Sigmoid colon (tissue), 7 donors: ENCODE data around the gene BOC. TPM values are rescaled to one million over a fixed set of nuclear protein-coding genes. Genes with fewer than 3 reads are reported as not detected.

Source experiments
- DNase-seq: peaks from one replicate; pipeline ENCODE4 v3.0.0-alpha.2; 2019
- H3K27ac ChIP-seq, 4 donors: fragments of 200-600 bp; sonication (generic); one replicate each; pipeline ENCODE4 v1.5.1; 2016 to 2019; ENCODE audit warnings: mild to moderate bottlenecking in 1 of 4
- H3K27me3 ChIP-seq, 3 donors: fragments of 200-600 bp; sonication (generic); one replicate each; pipeline ENCODE4 v1.5.1; 2019; ENCODE audit warnings: mild to moderate bottlenecking in 1 of 3
- H3K36me3 ChIP-seq, 4 donors: fragments of 200-600 bp; sonication (generic); one replicate each; pipeline ENCODE4 v1.5.1; 2016 to 2019
- H3K4me1 ChIP-seq, 4 donors: fragments of 200-600 bp; sonication (generic); one replicate each; pipeline ENCODE4 v1.5.1; 2017 to 2019
- H3K4me3 ChIP-seq, 4 donors: fragments of 200-600 bp; sonication (generic); one replicate each; pipeline ENCODE4 v1.5.1; 2017 to 2019; ENCODE audit warnings: mild to moderate bottlenecking in 2 of 4, moderate library complexity in 1 of 4
- H3K9me3 ChIP-seq, 4 donors: fragments of 200-600 bp in 3 of 4; sonication (generic) in 3 of 4; one replicate each; pipeline versions ENCODE4 v1.5.1 to v1.6.1; 2013 to 2019
- EP300 ChIP-seq, 4 donors: sonication (generic); formaldehyde crosslinking; IDR thresholded peaks; one replicate each; pipeline ENCODE4 v1.6.1; 2017; ENCODE audit warnings: antibody characterized with exemption in 4 of 4
- POLR2A ChIP-seq, 2 donors: fragments of 450-650 bp; IDR thresholded peaks; one replicate each; pipeline ENCODE4 v1.6.1; 2016; ENCODE audit warnings: antibody characterized with exemption in 2 of 2, mild to moderate bottlenecking in 2 of 2, moderate library complexity in 2 of 2
- POLR2AphosphoS5 ChIP-seq, 4 donors: sonication (generic); formaldehyde crosslinking; IDR thresholded peaks; one replicate each; pipeline ENCODE4 v1.6.1; 2017; ENCODE audit warnings: antibody characterized with exemption in 4 of 4
- WGBS, 2 donors: extraction: QIAGEN DNeasy Blood & Tissue Kit; methylation state at CpG; one replicate each; pipeline ENCODE4 v1.1.7; 2013; 5-methylcytosine and 5-hydroxymethylcytosine counted together
- intact Hi-C: fragments of 100-400 bp; cut with DNase I; formaldehyde crosslinking; loops from one replicate; pipeline ENCODE4 v1.15.1; 2023
- polyA plus RNA-seq, 3 donors: library from polyadenylated mRNA; stranded (reverse); fragments of 200-250 nt; gene quantifications; one replicate each; pipeline ENCODE4 v1.2.3, GENCODE V29; 2013
- total RNA-seq, 4 donors: library from RNA; depleted of rRNA; stranded (reverse); fragments of >200 nt; gene quantifications; one replicate each; pipeline ENCODE4 v1.1.0, GENCODE V29; 2016
- TF ChIP-seq, protein P1 (sequence below), 4 experiments: fragments of 450-650 bp in 3 of 4; fragments of 200-600 bp in 1 of 4; IDR thresholded peaks; one replicate each; pipeline ENCODE4 v1.5.1; 2016 to 2019; ENCODE audit warnings: antibody characterized with exemption in 4 of 4, mild to moderate bottlenecking in 3 of 4, moderate library complexity in 2 of 4
- donor health status: healthy with polysubstance abuse.
- donor health status: Bipolar disorder and iron deficiency.
- donor health status: healthy.

BOC gene, protein sequence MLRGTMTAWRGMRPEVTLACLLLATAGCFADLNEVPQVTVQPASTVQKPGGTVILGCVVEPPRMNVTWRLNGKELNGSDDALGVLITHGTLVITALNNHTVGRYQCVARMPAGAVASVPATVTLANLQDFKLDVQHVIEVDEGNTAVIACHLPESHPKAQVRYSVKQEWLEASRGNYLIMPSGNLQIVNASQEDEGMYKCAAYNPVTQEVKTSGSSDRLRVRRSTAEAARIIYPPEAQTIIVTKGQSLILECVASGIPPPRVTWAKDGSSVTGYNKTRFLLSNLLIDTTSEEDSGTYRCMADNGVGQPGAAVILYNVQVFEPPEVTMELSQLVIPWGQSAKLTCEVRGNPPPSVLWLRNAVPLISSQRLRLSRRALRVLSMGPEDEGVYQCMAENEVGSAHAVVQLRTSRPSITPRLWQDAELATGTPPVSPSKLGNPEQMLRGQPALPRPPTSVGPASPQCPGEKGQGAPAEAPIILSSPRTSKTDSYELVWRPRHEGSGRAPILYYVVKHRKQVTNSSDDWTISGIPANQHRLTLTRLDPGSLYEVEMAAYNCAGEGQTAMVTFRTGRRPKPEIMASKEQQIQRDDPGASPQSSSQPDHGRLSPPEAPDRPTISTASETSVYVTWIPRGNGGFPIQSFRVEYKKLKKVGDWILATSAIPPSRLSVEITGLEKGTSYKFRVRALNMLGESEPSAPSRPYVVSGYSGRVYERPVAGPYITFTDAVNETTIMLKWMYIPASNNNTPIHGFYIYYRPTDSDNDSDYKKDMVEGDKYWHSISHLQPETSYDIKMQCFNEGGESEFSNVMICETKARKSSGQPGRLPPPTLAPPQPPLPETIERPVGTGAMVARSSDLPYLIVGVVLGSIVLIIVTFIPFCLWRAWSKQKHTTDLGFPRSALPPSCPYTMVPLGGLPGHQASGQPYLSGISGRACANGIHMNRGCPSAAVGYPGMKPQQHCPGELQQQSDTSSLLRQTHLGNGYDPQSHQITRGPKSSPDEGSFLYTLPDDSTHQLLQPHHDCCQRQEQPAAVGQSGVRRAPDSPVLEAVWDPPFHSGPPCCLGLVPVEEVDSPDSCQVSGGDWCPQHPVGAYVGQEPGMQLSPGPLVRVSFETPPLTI
- total RNA-seq (100 to 1,000 TPM in 2 of 4 donors, 10 to 100 TPM in 2; 80.3 to 122 (median 103) TPM), polyA plus RNA-seq (10 to 100 TPM in 1 of 3 donors, 1 to 10 TPM in 2; 1.6 to 10.6 (median 4.2) TPM)

DNA sequence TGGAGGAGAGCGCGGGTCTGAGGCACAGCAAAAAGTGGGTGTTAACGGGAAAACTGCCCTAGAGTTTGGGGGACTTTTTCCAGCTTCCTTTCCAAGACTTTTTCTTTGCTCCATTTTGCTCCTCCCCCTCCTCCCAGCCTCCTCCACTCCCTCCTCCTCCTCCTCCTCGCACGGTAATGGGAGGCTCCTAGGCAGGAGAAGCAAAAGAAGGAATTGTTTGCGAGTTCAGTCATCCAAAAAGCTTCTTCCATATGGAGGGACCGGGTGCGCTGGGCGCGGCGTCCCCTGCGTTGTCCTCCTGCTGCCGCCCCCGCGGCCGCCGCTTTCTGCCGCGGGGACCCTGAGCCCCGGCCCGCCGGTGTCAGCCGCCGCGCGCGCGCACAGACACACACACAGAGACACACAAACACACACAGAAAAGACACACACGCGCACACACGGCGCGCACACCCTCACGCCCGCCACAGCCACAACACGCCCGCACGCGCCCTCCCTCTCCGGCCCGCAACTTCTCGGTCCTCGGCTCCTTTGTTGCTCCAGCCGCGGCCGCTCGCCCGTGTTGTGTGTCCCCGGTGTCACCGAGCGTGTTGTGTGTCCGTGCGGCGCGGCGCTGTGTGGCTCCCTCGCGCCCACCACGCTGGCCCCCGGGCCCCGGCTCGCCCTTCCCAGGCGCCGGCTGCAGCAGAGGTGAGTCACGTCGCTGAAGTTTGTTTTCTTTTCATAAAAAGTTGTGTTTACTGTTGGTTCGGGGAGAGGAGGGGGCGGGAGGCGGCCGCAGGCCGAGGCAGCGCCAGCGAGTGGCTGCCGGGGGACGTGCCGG, at the start of gene BOC:
BOC (plus strand) TSS at position 228 of the 820 bp plus-strand sequence. CDS start 38,246 bp downstream, outside the sequence.
- no peak for TF ChIP-seq EP300 (IDR thresholded peaks at IDR 0.05)
- TF ChIP-seq POLR2AphosphoS5 (IDR thresholded peaks at IDR 0.05): peak; percentile 59 to 71 (median 64)
- TF ChIP-seq POLR2A (IDR thresholded peaks at IDR 0.05): no peak
- TF ChIP-seq, protein P1, sequence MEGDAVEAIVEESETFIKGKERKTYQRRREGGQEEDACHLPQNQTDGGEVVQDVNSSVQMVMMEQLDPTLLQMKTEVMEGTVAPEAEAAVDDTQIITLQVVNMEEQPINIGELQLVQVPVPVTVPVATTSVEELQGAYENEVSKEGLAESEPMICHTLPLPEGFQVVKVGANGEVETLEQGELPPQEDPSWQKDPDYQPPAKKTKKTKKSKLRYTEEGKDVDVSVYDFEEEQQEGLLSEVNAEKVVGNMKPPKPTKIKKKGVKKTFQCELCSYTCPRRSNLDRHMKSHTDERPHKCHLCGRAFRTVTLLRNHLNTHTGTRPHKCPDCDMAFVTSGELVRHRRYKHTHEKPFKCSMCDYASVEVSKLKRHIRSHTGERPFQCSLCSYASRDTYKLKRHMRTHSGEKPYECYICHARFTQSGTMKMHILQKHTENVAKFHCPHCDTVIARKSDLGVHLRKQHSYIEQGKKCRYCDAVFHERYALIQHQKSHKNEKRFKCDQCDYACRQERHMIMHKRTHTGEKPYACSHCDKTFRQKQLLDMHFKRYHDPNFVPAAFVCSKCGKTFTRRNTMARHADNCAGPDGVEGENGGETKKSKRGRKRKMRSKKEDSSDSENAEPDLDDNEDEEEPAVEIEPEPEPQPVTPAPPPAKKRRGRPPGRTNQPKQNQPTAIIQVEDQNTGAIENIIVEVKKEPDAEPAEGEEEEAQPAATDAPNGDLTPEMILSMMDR (IDR thresholded peaks at IDR 0.05): no peak
- H3K4me3 ChIP-seq: peak within 1 kb of the TSS; percentile 73 to 97 (median 91)
- no peaks in the 10 kb centered on the region for H3K9me3 ChIP-seq
- H3K4me1 ChIP-seq: peaks cover 0 to 53% (median 25%) of the 10 kb centered on the region in 4 donors
- peak; percentile 77 for DNase-seq
- intact Hi-C loops: loop anchor here (2.0 to 5.0 kb wide), 4 partner anchors 63 to 306 kb away; partner anchors contain the start of gene SPICE1
- WGBS, 2 donors: 1% methylated on average over 76 of the region's 76 CpGs
- H3K27me3 ChIP-seq: no peaks in the 10 kb centered on the region
- peak within 1 kb of the TSS; percentile 95 to 97 (median 96) for H3K27ac ChIP-seq
- peaks cover 0 to 7% (median under 1%) of the 10 kb centered on the region in 4 donors for H3K36me3 ChIP-seq

DNA sequence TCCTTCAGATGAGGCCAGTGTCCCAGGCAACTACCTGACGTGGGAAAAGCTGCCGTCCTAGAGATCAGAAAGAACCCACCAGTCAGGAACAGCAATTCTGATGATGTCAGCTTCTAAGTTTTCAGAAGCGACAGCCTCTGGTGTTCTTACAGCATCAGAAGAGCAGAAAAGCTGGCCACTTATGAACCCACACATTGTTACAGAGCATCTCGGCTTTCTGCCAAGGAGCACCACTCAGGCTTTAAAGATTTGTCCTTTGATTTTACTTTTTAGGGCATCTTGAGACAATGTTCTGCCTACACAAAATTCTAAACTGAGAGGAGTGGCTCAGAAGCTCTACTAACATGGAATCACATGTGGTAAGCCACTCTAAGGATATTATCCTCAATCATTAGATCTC, 49.7 kb upstream of the BOC start:
- H3K4me1 ChIP-seq: peaks cover 0 to 28% (median 22%) of the 10 kb centered on the region in 4 donors
- H3K27ac ChIP-seq: no peak overlapping the region
- no peaks in the 10 kb centered on the region for H3K9me3 ChIP-seq
- intact Hi-C loops: no loop called here
- 88 to 91% methylated on average over 4 of the region's 4 CpGs for WGBS, 2 donors
- H3K27me3 ChIP-seq: no peaks in the 10 kb centered on the region
- H3K36me3 ChIP-seq: no peaks in the 10 kb centered on the region
- no peak overlapping the region for H3K4me3 ChIP-seq
- TF ChIP-seq POLR2A (IDR thresholded peaks at IDR 0.05) (no peak), POLR2AphosphoS5 (IDR thresholded peaks at IDR 0.05) (no peak), EP300 (IDR thresholded peaks at IDR 0.05) (no peak)
- TF ChIP-seq, protein P1 (IDR thresholded peaks at IDR 0.05): no peak
- no peak for DNase-seq

DNA sequence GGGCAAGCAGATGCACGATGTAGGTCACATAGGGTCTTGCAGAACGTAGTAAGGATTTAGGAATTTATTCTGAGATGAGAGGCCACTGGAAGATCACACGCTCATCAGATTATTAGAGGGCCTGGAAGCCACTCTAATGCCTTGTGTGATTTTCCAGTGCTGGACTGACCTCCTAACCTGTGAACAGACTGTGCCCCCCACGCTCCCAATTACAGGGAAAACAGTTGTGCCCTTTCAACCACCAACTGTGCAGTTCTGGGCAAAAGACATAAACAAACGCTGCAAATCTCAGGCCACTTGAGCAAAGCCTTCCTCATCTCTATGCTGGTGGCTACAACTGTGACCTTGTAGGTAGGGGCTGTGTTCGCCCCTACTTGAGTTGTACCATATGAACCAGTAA, 48.2 kb upstream of the BOC start:
- WGBS, 2 donors: 91 to 92% methylated on average over 6 of the region's 6 CpGs
- Histone ChIP-seq H3K36me3 (no peaks in the 10 kb centered on the region), H3K27me3 (no peaks in the 10 kb centered on the region), H3K9me3 (no peaks in the 10 kb centered on the region), H3K27ac (no peak overlapping the region), H3K4me1 (peaks cover 0 to 30% (median 24%) of the 10 kb centered on the region in 4 donors), H3K4me3 (no peak overlapping the region)
- TF ChIP-seq EP300 (IDR thresholded peaks at IDR 0.05) (no peak), POLR2AphosphoS5 (IDR thresholded peaks at IDR 0.05) (no peak), POLR2A (IDR thresholded peaks at IDR 0.05) (no peak)
- TF ChIP-seq, protein P1 (IDR thresholded peaks at IDR 0.05): no peak
- intact Hi-C loops: no loop called here
- no peak for DNase-seq

DNA sequence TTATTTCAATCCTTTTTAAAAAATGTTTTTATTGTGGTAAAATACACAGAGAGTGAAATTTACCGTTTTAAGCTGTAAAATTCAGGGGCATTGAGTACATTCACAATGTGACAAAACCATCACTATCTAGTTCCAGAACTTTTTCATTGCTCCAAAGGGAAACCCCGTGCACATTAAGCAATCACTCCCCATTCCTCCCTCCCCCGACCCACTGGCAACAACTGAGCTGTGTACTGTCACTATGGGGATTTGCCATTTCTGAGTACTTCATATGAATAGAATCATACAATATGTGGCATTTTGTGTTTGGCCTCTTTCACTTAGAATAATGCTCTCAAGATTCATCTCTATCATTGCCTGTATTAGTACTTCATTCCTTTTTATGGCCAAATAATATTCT, 45.5 kb upstream of the BOC start:
- TF ChIP-seq POLR2AphosphoS5 (IDR thresholded peaks at IDR 0.05) (peak in 1 of 4 donors; percentile 10), EP300 (IDR thresholded peaks at IDR 0.05) (no peak)
- DNase-seq: no peak
- intact Hi-C loops: no loop called here
- Histone ChIP-seq H3K27ac (peak overlapping the region; percentile 81 to 85 (median 82)), H3K4me3 (no peak overlapping the region), H3K4me1 (peaks cover 0 to 45% (median 43%) of the 10 kb centered on the region in 4 donors), H3K9me3 (no peaks in the 10 kb centered on the region), H3K36me3 (no peaks in the 10 kb centered on the region), H3K27me3 (no peaks in the 10 kb centered on the region)
- 73 to 76% methylated on average over 3 of the region's 3 CpGs for WGBS, 2 donors
